RWPE1 (cell line): ENCODE results near the gene NDUFS5.

Experiments
- CTCF ChIA-PET: fragments of 350-600 bp; sonication (Branson Sonifier 250); formaldehyde crosslinking; extraction: SDS; loops from one replicate; lab custom pipeline; 2021; lab: Yijun Ruan, JAX
- POLR2A ChIA-PET: fragments of 400-600 bp; formaldehyde crosslinking; extraction: SDS; loops from one replicate; lab custom pipeline; 2020; ENCODE audit warnings: antibody characterized with exemption; ENCODE audit not compliant: low non-redundant PET; lab: Yijun Ruan, JAX
- DNase-seq: peaks from one replicate; pipeline ENCODE4 v3.0.0; 2012; ENCODE audit warnings: low spot score
- H3K27ac ChIP-seq: fragments of 450-650 bp; 2 replicates; pipeline ENCODE4 v1.5.1; 2017
- TF ChIP-seq, protein P1 (sequence below): fragments of 450-650 bp; conservative IDR thresholded peaks from 2 replicates; pipeline ENCODE4 v1.5.1; 2017; ENCODE audit warnings: low read depth, mild to moderate bottlenecking

Gene NDUFS5

DNA sequence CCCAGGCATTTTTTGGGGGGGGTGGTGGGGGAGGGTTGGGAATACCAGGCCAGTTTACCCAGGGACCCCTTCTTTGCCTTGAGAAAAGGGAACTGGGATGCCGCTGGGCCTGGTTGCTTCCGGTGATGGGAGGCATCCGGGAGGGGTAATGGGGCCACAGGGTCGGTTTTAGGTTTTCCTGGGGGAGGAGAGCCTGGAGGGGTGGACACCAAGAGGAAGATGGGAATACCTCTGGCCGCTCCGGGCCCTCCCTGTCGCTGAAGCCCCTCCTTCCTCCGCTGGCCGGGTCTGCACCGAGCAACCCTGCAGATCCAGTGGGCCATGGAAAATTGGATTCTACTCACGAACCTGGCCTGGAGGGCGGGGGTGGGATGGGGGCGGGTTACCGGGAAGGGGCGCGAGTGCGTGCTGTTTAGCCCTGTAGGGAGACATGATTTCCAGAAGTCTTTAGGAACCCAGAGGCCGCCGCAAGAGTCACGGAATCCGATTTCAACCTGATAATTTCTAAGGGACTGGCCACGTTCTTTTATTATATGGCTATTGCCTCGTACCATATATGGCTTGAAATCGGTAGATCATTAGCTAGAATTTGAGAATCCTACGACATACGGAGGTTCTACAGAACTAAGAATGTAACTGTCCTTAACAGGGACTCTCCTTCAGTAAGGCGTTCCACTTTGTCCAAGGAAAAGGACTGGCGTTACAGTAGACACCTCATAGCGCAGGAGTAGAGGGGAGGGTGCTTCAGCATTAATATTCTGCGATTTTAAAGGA lies 34.3 kb upstream of the NDUFS5 start:
- DNase-seq = peak; percentile 29
- peak overlapping the region; percentile 76 for H3K27ac ChIP-seq
- ChIA-PET POLR2A (no interaction called here), CTCF (no interaction called here)
- TF ChIP-seq, protein P1, sequence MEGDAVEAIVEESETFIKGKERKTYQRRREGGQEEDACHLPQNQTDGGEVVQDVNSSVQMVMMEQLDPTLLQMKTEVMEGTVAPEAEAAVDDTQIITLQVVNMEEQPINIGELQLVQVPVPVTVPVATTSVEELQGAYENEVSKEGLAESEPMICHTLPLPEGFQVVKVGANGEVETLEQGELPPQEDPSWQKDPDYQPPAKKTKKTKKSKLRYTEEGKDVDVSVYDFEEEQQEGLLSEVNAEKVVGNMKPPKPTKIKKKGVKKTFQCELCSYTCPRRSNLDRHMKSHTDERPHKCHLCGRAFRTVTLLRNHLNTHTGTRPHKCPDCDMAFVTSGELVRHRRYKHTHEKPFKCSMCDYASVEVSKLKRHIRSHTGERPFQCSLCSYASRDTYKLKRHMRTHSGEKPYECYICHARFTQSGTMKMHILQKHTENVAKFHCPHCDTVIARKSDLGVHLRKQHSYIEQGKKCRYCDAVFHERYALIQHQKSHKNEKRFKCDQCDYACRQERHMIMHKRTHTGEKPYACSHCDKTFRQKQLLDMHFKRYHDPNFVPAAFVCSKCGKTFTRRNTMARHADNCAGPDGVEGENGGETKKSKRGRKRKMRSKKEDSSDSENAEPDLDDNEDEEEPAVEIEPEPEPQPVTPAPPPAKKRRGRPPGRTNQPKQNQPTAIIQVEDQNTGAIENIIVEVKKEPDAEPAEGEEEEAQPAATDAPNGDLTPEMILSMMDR = no peak

DNA sequence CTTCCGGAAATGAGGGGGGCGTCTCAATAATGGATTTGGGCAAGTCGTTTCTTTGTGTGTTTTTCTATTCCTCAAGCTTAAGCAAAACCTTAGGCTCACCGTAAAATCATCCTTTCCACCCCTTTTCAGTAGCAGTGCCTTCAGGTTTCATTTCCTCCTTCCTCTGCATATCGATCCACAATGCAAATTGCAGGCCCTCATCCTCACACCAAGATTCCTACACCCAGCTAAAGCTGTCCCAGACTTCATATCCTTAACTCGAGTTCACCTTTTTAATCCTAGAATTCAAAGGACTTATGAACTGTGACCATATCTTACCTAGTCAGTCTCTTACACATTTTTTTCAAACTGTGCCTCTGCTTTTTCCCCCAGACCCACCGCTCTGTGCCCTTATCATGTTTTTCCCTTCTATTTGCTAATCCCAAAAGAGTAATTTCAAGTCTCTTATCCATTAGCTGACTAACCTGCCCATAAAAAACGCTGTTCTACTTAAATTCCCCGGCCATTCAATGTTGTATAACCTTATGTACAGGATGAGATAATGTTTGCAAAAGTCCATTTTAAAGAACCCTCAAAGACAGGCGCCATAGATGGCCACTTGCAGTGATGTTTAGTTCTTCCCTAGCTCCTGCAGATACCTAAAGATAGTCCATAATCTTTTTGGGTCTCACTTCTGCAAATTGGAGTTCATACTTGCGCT lies 33.6 kb upstream of the NDUFS5 start:
- H3K27ac ChIP-seq = no peak overlapping the region
- ChIA-PET POLR2A (no interaction called here), CTCF (no interaction called here)

DNA sequence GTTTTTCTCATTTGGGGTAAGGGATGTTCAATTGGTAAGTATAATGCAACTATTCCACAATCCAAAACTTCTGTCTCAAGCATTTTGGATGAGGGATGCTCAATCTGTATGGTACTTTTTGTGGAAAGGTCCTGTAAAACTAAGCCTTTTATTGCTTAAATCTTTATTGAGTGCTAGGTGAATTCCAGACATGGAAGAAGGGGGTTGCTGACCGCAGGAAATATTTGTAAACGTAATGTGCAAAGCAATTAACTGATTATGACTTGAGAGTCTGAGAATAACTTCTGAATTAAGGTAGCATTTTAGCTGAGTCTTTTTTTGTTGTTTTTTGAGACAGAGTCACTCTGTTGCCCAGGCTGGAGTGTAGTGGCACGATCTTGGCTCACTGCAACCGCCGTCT lies 32.0 kb upstream of the NDUFS5 start:
- ChIA-PET POLR2A (interaction anchor here (0.6 kb wide), 1 partner anchor 41 kb away, joined by 13 read pairs; no protein-coding TSS in a partner anchor), CTCF (no interaction called here)

More for the DNA sequence above, 33.6 kb upstream of the NDUFS5 start:
- no peak for DNase-seq
- TF ChIP-seq, protein P1 = no peak

DNA sequence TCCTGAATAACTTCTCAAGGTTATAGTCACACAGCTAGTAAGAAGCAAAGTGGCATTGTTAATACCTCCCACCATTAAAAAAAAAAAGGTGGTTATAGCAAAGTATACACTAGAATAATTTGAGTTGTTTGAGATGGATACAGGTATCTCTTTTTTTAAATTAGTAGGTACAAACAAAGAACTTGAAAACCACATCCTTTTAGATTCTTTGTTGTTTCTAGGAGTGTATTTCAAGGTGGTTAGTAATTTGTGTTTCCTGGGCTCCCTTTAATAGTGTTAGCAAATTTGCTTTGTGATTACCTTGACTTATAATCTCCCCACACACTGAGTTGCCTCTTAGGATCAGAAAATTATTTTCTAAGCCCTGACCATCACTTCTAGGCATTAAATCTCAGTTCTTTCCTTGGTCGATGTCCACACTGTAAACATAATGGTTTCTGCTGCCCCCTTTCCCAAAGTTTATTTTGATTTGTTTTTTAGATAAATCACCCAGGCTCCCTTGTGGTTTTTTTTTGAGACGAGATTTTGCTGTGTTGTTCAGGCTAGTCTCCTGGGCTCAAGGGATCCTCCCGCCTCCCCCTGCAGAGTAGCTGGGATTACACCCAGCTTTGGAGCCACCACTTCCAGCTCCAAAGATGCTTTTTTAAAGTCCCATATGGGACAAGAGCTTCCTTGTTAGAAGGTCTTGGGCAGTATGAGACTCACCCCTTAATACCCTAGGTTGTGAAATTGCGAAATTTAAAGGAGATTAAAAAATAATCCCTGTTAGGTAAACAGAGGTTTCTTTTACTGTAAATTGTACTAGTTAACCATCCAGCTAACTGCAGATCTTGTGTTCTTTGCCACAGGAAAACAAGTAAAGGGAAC lies 28.9 kb upstream of the NDUFS5 start:
- no peak overlapping the region for H3K27ac ChIP-seq
- CTCF ChIA-PET = interaction anchor here (0.6 kb wide), 1 partner anchor 61 kb away, joined by 7 read pairs; no protein-coding TSS in a partner anchor
- DNase-seq = no peak
- TF ChIP-seq, protein P1 = no peak
- POLR2A ChIA-PET = no interaction called here

More for the DNA sequence above, 32.0 kb upstream of the NDUFS5 start:
- H3K27ac ChIP-seq = no peak overlapping the region
- TF ChIP-seq, protein P1 = no peak
- DNase-seq = no peak

DNA sequence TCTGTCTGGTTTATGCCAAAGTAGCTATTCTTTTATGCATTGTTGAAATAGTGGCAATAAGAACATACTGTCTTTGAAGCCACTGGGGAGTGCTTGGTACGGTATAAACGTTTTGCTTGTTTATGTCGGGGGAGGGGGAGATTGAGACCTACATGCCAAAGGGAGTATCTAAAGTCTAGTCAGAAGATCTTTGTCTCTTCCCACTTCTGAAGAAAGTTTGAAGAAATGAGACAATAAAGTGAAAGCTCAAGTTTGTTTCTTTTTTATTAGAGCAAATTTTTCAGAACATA lies 28.3 kb upstream of the NDUFS5 start:
- H3K27ac ChIP-seq = no peak overlapping the region
- ChIA-PET POLR2A (no interaction called here), CTCF (interaction anchor here (0.6 kb wide), 1 partner anchor 62 kb away, joined by 7 read pairs; no protein-coding TSS in a partner anchor)
- DNase-seq = no peak
- TF ChIP-seq, protein P1 = no peak
